K562 (cell line): Measurements from ENCODE around the gene TMEM72. TPM values are rescaled to one million over a fixed set of nuclear protein-coding genes. Genes with fewer than 3 reads are reported as not detected.

Source experiments
- ATAC-seq: fragments of 200-7000 bp; cut with Tn5 transposase; 3 replicates; pipeline ENCODE4 v1.9.1; 2020; ENCODE audit warnings: moderate library complexity
- BruUV-seq: library from RNA; stranded (reverse); fragments of 400-500 nt; replicated peaks from 2 replicates; lab custom pipeline; 2021; lab: Mats Ljungman, UMichigan
- CTCF ChIA-PET: fragments of 300-600 bp; formaldehyde crosslinking; extraction: SDS; loops from one replicate; lab custom pipeline; 2021; ENCODE audit warnings: low intra/inter-chr PET ratio; lab: Yijun Ruan, JAX
- POLR2A ChIA-PET: fragments of 300-600, 350-650 bp; sonication (Branson Sonifier 250); formaldehyde crosslinking; extraction: SDS; loops from one replicate; lab custom pipeline; 2021; ENCODE audit warnings: antibody characterized with exemption, inconsistent platforms; lab: Yijun Ruan, JAX
- DNase-seq, 4 experiments: peaks; one replicate each; pipeline versions ENCODE4 v3.0.0 to v3.0.0-alpha.2; 2011 to 2018; ENCODE audit warnings: low spot score in 3 of 4, mixed read lengths in 3 of 4; ENCODE audit errors: extremely low read depth in 1 of 4
- FAIRE-seq: peaks from 2 replicates; lab custom pipeline; 2011; peaks lifted over from hg19 to GRCh38; lab: Jason Lieb, UNC
- H2AFZ ChIP-seq: 2 replicates; pipeline ENCODE4 v1.6.0; 2011; ENCODE audit warnings: low read depth, low read length, control low read depth, inconsistent platforms
- H3K27ac ChIP-seq: fragments of 200-600 bp; 3 replicates; pipeline ENCODE4 v1.8.0; 2011; ENCODE audit warnings: low read depth, mild to moderate bottlenecking, control low read depth, inconsistent platforms, low read length, moderate library complexity, mixed read lengths; ENCODE audit errors: extremely low read depth
- H3K27me3 ChIP-seq, 2 experiments: fragments of 300-600 bp in 1 of 2; 2 replicates in 1 of 2; 3 replicates in 1 of 2; pipeline versions ENCODE4 v1.6.0 to v1.8.0; 2011; ENCODE audit warnings: inconsistent platforms in 2 of 2, low read length in 2 of 2, mild to moderate bottlenecking in 1 of 2, mixed read lengths in 1 of 2, moderate library complexity in 1 of 2; ENCODE audit not compliant: control insufficient read depth in 2 of 2, insufficient read depth in 2 of 2
- H3K36me3 ChIP-seq: fragments of 300-600 bp; 3 replicates; pipeline ENCODE4 v1.8.0; 2011; ENCODE audit warnings: mild to moderate bottlenecking, low read length, inconsistent platforms; ENCODE audit not compliant: control insufficient read depth, insufficient read depth
- H3K4me1 ChIP-seq, 2 experiments: fragments of 200-600 bp in 1 of 2; replicated peaks in 1 of 2; 2 replicates in 1 of 2; 3 replicates in 1 of 2; pipeline versions ENCODE4 v1.5.1 to v1.8.0; 2011; ENCODE audit warnings: inconsistent platforms in 2 of 2, low read length in 2 of 2, mild to moderate bottlenecking in 1 of 2, mixed read lengths in 1 of 2, moderate library complexity in 1 of 2; ENCODE audit not compliant: control insufficient read depth in 2 of 2, insufficient read depth in 2 of 2
- H3K4me2 ChIP-seq: 2 replicates; pipeline ENCODE4 v1.6.1; 2011; ENCODE audit warnings: low read length, control low read depth, inconsistent platforms, mixed read lengths; ENCODE audit not compliant: insufficient read depth
- H3K4me3 ChIP-seq: fragments of 200-600 bp; sonication (generic), shearing (Covaris generic); 2 replicates; pipeline ENCODE4 v1.5.1; 2016; ENCODE audit warnings: control low read depth, inconsistent platforms
- H3K79me2 ChIP-seq: fragments of 200-600 bp; 3 replicates; pipeline ENCODE4 v1.8.0; 2011; ENCODE audit warnings: low read length, inconsistent platforms; ENCODE audit not compliant: control insufficient read depth, insufficient read depth
- H3K9ac ChIP-seq, 2 experiments: 2 replicates each; pipeline versions ENCODE4 v1.6.0 to v1.6.1; 2011; ENCODE audit warnings: low read depth in 2 of 2, low read length in 2 of 2, control low read depth in 1 of 2, inconsistent platforms in 1 of 2, mild to moderate bottlenecking in 1 of 2, mixed read lengths in 1 of 2; ENCODE audit not compliant: insufficient read depth in 1 of 2
- H3K9me1 ChIP-seq: one replicate; pipeline ENCODE4 v1.6.0; 2011; ENCODE audit warnings: inconsistent platforms, mild to moderate bottlenecking, low read length, moderate library complexity; ENCODE audit not compliant: control insufficient read depth, insufficient read depth
- H3K9me3 ChIP-seq: replicated peaks from 2 replicates; pipeline ENCODE4 v1.5.1; 2011; ENCODE audit warnings: low read depth, low read length, inconsistent platforms; ENCODE audit not compliant: control insufficient read depth, insufficient read depth
- H4K20me1 ChIP-seq: replicated peaks from 2 replicates; pipeline ENCODE4 v1.6.1; 2011; ENCODE audit warnings: low read length, inconsistent platforms, mixed read lengths; ENCODE audit not compliant: control insufficient read depth, insufficient read depth
- AFF1 ChIP-seq, 2 experiments: fragments of 450-650 bp; IDR thresholded peaks; 2 replicates each; pipeline ENCODE4 v1.6.1; 2018; ENCODE audit warnings: mild to moderate bottlenecking in 2 of 2, low read depth in 1 of 2; ENCODE audit not compliant: partially characterized antibody in 2 of 2
- KLF10 ChIP-seq: fragments of 250-450 bp; sonication (Bioruptor Pico); IDR thresholded peaks from 2 replicates; pipeline ENCODE4 v1.6.1; 2021; ENCODE audit warnings: matching md5 sums
- LCOR ChIP-seq: sonication (generic); formaldehyde crosslinking; IDR thresholded peaks from 2 replicates; pipeline ENCODE4 v1.8.0; 2022; ENCODE audit warnings: mild to moderate bottlenecking, missing genetic modification reagents
- NR1H2 ChIP-seq: sonication (generic); formaldehyde crosslinking; IDR thresholded peaks from 2 replicates; pipeline ENCODE4 v1.4.0; 2020; ENCODE audit warnings: mild to moderate bottlenecking, missing genetic modification reagents
- NR4A1 ChIP-seq, 2 experiments: fragments of 250-450 bp in 1 of 2; fragments of 450-650 bp in 1 of 2; sonication (Bioruptor Pico) in 1 of 2; IDR thresholded peaks; 2 replicates each; pipeline versions ENCODE4 v1.4.0 to v1.6.1; 2016 to 2020; ENCODE audit warnings: mild to moderate bottlenecking in 2 of 2, missing compliant biosample characterization in 1 of 2, missing genetic modification characterization in 1 of 2, moderate library complexity in 1 of 2
- PRMT5 ChIP-seq: sonication (generic); formaldehyde crosslinking; IDR thresholded peaks from 2 replicates; pipeline ENCODE4 v1.5.0; 2020; ENCODE audit warnings: missing genetic modification reagents
- RBM22 ChIP-seq: fragments of 200-400 bp; formaldehyde crosslinking; IDR thresholded peaks from 2 replicates; pipeline ENCODE4 v1.6.1; 2018; ENCODE audit warnings: low read length, low read depth; ENCODE audit not compliant: poor library complexity, severe bottlenecking
- RHOXF2B ChIP-seq: fragments of 250-450 bp; sonication (Bioruptor Pico); conservative IDR thresholded peaks from 2 replicates; pipeline ENCODE4 v1.5.1; 2021
- YBX1 ChIP-seq: fragments of 450-650 bp; IDR thresholded peaks from 2 replicates; pipeline ENCODE4 v1.7.1; 2016; ENCODE audit warnings: mild to moderate bottlenecking
- YY1 ChIP-seq, 3 experiments: IDR thresholded peaks; 2 replicates each; pipeline ENCODE4 v1.6.1; 2011; ENCODE audit warnings: low read length in 2 of 3, mild to moderate bottlenecking in 2 of 3, moderate library complexity in 2 of 3, borderline replicate concordance in 1 of 3, control low read depth in 1 of 3, low read depth in 1 of 3; ENCODE audit not compliant: insufficient read depth in 3 of 3, insufficient replicate concordance in 2 of 3, control insufficient read depth in 1 of 3, insufficient read length in 1 of 3; ENCODE audit errors: extremely low read depth in 1 of 3
- ZNF3 ChIP-seq: fragments of 250-450 bp; sonication (Bioruptor Pico); IDR thresholded peaks from 2 replicates; pipeline ENCODE4 v1.5.0; 2021; ENCODE audit warnings: mild to moderate bottlenecking, moderate library complexity
- ZNF431 ChIP-seq: sonication (generic); formaldehyde crosslinking; IDR thresholded peaks from 2 replicates; pipeline ENCODE4 v1.8.0; 2022; ENCODE audit warnings: mild to moderate bottlenecking, missing genetic modification reagents
- WGBS: fragments of 100-300 bp; shearing (Covaris generic); methylation state at CpG from one replicate; pipeline ENCODE4 v1.1.6; 2016; ENCODE audit warnings: low coverage, mixed read lengths; ENCODE audit not compliant: insufficient coverage; ENCODE audit errors: missing lambda C conversion rate; 5-methylcytosine and 5-hydroxymethylcytosine counted together
- in situ Hi-C: fragments of 300-500 bp; cut with MboI; formaldehyde crosslinking; loops from 4 replicates; pipeline ENCODE4 v1.15.0; 2018; ENCODE audit warnings: inconsistent platforms, mixed read lengths
- intact Hi-C: fragments of 100-400 bp; cut with micrococcal nuclease; formaldehyde crosslinking; loops from 2 replicates; pipeline ENCODE4 v1.14.2; 2022
- polyA plus RNA-seq, 8 experiments: library from polyadenylated mRNA; depleted of rRNA in 4 of 8; stranded (reverse) in 5 of 8; unstranded in 3 of 8; fragments of >200 nt; fragmentation: Nextera tagmentation in 2 of 8; fragmentation: Illumina TruSeq in 1 of 8; extraction: Ambion mirVana in 2 of 8; extraction: Trizol in 1 of 8; gene quantifications; 2 replicates each; pipeline versions ENCODE4 v1.2.1 to v1.2.3, GENCODE V29; 2011 to 2014; ENCODE audit warnings: inconsistent platforms in 1 of 8, missing spikeins in 1 of 8
- total RNA-seq, 7 experiments: library from RNA; depleted of rRNA in 6 of 7; stranded (reverse); fragments of >200 nt in 6 of 7; fragmentation: Illumina TruSeq in 2 of 7; extraction: Trizol in 2 of 7; gene quantifications; 2 replicates each; pipeline versions ENCODE4 v1.2.1 to v1.2.3, GENCODE V29; 2011 to 2021; ENCODE audit warnings: low replicate concordance in 1 of 7

Gene TMEM72
- total and polyA plus RNA-seq, 9 of the 15 experiments (the other 6 are each of a cell fraction or from before 2014, with no cell fraction given), result not detected

- FAIRE-seq (no peak), DNase-seq (no peak), ATAC-seq (no peak)
- Histone ChIP-seq H3K4me2 (no peak overlapping the region), H3K9me1 (no peaks in the 10 kb centered on the region), H3K4me3 (no peak overlapping the region), H3K79me2 (no peaks in the 10 kb centered on the region), H3K4me1 (peaks cover 17 to 19% of the 10 kb centered on the region in 2 experiments), H3K9me3 (no peaks in the 10 kb centered on the region), H4K20me1 (no peaks in the 10 kb centered on the region), H3K36me3 (no peaks in the 10 kb centered on the region), H2AFZ (no peak overlapping the region), H3K27me3 (peaks cover 0 to 19% of the 10 kb centered on the region in 2 experiments; a peak in 3 of 5 replicates), H3K27ac (no peak overlapping the region), H3K9ac (no peak overlapping the region)
- ChIA-PET CTCF (no interaction called here), POLR2A (no interaction called here)
- TF ChIP-seq ZNF3 (CRISPR knock-in tag) (no peak), LCOR (CRISPR knock-in tag) (no peak), KLF10 (CRISPR knock-in tag) (no peak), RHOXF2B (CRISPR knock-in tag) (no peak), ZNF431 (CRISPR knock-in tag) (peak; percentile 91)
- BruUV-seq, result no TSS peak
- in situ Hi-C loops, result no loop called here
- WGBS, result 3% methylated on average over 3 of the region's 3 CpGs
- intact Hi-C loops, result no loop called here
These were observed 6.7 kb downstream of the TMEM72 start for GRCh38 chr10:44917848-44918247.

- FAIRE-seq (no peak), ATAC-seq (no peak), DNase-seq (no peak)
- CTCF ChIA-PET, result no interaction called here
- Histone ChIP-seq H3K27ac (no peak overlapping the region), H3K9ac (no peak overlapping the region), H3K9me1 (no peaks in the 10 kb centered on the region), H3K4me2 (no peak overlapping the region), H3K9me3 (no peaks in the 10 kb centered on the region), H4K20me1 (no peaks in the 10 kb centered on the region), H3K79me2 (no peaks in the 10 kb centered on the region), H3K4me1 (peaks cover 0 to under 1% of the 10 kb centered on the region in 2 experiments; a peak in 1 of 5 replicates), H3K36me3 (no peaks in the 10 kb centered on the region), H3K4me3 (no peak overlapping the region), H2AFZ (no peak overlapping the region), H3K27me3 (peaks cover 0 to 38% of the 10 kb centered on the region in 2 experiments; a peak in 3 of 5 replicates)
- BruUV-seq, result no TSS peak
- in situ Hi-C loops, result no loop called here
- intact Hi-C loops, result no loop called here
- POLR2A ChIA-PET, result interaction anchor here (0.6 kb wide), 1 partner anchor 37 kb away, joined by 3 read pairs; no protein-coding TSS in a partner anchor
- 2% methylated on average over 3 of the region's 3 CpGs for WGBS
- TF ChIP-seq NR1H2 (CRISPR knock-in tag) (no peak), NR4A1 (CRISPR knock-in tag; IDR thresholded peaks at IDR 0.05) (no peak), NR4A1 (tag; IDR thresholded peaks at IDR 0.05) (no peak), RBM22 (no peak), YY1 (IDR thresholded peaks at IDR 0.05; ENCODE audit: borderline replicate concordance in 1 of 3, control insufficient read depth in 1 of 3, extremely low read depth in 1 of 3, insufficient read depth in 3 of 3, insufficient read length in 1 of 3, insufficient replicate concordance in 2 of 3, low read depth in 1 of 3, low read length in 2 of 3) (no peak), AFF1 (IDR thresholded peaks at IDR 0.05; ENCODE audit: low read depth in 1 of 2, partially characterized antibody in 2 of 2) (no peak), PRMT5 (CRISPR knock-in tag) (no peak), YBX1 (no peak)
These were observed 9.1 kb downstream of the TMEM72 start for GRCh38 chr10:44920252-44920651.
